CD4-positive, alpha-beta T cell treated with Interleukin-21 for 1 hour (primary cell): ENCODE data around the gene PXYLP1.
"Not testable (repeated sequence)": the region's sequence is repeated elsewhere in the genome, so short reads cannot be mapped to it uniquely, and the experiment has no call there.

Source experiments
- DNase-seq: peaks from one replicate; pipeline ENCODE4 v3.0.0-alpha.2; 2020

Gene PXYLP1

DNA sequence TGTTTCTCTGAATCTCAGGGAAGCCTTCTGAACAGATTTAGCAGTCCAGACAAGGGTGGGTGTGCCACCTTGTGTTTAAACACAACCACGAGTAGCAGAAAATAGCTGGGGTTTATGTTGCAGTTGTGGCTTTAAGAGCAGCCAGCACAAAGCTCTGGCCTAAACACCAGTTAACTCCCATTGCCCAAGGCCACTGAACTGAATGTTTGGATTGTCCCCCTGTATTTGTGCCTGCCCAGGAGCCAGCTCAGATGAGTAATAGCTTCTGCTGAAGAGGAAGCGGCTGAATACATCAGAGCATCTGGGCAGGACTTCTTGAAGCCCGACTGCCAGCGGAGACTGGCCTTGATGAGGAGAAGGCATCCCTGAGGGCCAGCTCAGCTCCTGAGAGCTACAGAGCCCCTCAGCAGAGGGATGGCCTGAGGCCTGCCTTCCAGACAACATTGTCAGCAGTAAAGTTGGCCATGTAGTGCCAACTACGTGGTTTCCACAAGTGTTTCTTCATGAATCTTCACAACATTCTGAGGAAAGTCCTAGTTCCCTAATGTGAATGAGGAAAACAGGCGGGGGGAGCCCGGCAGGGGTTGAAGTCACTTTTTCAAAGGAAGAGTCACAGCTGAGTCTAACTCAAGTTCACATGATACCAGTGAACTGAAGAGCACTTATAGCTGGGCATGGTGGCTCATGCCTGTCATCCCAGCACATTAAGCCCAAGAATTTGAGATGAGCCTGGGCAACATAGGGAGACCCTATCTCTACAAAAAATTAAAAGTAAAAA lies 70.9 kb downstream of the PXYLP1 start:
- no peak for DNase-seq

DNA sequence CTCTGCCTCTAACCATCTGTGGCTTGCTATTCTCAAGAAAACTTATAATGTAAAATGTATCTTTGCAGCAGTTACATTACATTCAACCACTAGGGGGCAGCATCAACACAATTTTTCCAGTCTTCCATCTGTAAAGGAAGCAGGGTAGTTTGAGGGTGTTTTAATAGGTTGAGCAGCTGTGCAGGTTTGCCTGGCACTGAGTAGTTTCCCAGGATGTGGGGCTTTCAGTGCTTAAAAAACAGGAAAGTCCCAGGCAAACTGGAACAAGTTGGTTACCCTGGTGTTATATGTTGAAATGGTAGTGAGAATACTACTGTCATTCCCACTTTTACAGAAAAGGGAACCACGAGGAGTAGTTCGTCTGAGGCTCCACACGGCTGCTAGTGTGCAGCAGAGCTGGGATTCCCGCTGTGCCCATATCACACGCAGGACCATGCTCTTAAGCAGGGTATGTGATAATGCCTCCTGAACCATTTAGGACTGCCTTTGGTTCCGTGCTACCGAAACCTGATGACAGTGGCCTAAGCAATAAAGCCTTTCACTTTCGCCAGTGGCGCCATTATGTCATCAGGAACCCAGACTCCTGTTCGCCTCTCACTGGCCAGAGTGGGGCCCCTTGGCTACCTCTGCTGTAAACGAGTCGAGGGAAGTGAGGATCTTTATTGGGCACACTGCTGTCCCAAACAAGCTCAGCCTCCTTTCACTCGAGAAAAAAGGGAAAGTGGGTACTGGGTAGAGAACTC lies 72.0 kb downstream of the PXYLP1 start:
- peak; percentile 84 for DNase-seq

DNA sequence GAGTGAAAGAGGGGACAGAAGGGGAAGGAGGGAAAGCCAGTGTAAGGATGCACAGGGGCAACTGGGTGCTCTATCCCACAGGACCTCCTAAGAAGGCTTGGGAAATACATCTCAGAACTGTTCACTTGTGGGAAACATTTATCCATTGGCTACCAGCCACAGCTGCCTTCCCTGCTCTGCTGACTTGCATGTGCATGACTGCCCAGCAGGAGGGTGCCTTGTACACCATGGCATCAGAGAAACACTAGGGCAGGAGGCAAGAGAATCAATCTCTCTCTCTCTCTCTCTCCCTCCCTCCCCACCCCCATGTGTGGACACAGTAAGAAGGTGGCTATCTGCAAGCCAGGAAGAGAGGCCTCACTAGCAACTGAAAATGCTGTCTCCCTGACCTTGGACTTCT lies 73.8 kb downstream of the PXYLP1 start:
- no peak for DNase-seq

DNA sequence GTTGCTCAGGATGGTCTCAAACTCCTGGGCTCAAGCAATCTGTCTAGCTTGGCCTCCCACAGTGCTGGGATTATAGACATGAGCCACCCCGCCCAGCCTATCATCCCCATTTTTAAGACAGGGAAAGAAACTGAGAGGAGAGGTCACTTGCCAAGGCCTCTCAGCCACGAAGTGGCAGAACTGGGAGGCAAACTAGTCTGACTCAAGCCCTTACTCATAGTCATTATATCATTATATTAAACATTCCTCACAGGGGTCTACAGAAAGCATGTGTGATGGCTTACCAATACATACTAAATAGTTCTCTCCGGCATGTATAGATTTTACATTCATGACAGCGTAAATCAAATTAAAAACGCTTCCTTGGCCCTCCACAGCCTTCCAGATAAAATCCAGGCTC lies 74.7 kb downstream of the PXYLP1 start:
- no peak for DNase-seq

DNA sequence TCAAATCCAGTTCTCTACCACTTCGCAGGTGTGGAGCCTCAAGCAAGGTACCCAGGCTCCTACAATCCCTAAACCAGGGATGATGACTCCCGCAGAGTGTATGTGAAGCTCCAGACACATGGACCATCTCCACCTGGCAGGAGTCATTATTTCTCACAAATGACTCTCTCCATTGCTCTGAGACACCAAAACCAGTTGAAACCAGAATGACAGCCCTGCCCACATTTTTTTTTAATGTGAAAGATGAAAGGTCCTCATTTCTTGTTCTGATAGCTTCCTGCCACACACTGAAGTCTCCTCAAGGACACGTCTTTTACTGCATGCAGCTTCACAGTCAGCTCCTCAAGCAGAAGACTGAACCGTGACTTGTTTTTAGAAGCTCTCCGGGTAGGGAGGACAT lies 75.3 kb downstream of the PXYLP1 start:
- DNase-seq = peak; percentile 72

DNA sequence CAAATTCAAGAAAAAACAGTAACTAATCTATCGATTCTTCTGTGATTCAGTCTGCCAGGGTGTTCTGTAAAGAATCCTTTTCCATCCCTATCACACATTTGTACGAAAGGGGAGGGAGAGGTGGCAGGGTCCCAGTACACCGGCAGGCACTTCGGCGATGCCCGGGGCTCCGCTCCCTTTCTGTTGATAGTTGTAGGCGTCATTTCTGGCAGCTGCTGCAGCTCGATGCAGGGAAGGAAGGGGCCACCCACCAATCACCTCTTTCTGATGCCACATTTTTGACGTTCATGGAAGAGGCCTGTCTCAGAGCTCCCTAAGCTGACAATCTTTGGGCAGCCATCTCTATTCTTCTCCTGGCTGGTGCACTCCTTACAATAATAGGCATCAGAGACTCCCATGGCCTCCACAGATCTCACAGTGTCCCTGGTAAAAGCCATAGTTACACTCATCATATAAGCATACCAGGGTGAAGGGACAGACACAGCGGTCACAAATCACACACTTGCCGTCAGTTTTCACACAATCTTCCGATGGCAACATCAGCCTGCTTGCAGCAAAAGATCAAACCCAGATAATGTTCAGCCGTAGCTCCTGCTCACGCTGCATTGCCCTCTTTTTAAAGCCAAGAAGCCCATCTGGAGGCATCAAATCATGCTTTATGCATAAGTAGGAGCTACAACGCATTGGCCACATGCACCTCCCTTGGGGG lies 75.9 kb downstream of the PXYLP1 start:
- DNase-seq = peak; percentile 31

DNA sequence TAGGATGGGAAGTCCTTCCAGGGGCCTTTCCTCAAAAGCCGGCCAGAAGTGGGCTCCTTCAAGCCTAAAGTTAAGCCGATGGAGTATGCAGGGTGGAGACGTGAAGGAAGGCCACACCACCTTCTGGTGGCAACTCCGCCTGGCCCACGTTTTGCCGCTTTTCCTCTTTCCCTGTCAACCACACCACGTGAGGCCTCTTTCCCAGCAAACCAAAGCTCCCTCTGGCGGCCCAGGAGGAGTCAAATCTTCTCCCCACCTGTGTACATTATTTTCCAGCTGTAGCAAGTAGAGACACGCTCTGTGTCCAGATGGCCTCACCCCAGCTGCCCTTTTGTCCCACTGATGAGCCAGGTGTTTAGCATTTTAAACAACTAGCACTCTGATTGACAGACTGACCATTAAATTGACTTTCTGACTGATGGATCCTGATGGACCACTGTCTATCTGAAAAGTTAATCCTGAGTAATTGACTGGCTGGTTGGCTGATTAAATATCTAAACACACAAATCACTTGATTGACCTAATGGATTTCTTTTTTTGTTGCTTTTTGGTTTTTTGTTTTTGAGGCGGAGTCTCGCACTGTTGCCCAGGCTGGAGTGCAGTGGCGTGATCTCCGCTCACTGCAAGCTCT lies 77.1 kb downstream of the PXYLP1 start:
- no peak for DNase-seq

DNA sequence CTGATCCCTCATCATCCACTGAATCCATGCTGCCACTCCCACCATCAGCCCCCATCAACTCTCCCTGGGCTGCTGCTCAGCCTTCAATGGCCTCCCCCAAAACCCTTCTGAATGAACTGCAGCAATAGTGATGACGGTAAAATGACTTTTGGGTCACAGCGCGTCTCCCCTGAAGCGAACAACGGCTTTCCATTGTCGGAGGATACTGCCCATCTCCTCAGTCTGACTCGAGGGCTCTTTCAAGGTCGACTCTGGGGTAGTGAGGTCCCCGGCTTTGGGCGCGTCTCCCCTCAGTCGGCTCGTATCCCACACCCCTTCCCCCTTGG lies 79.5 kb downstream of the PXYLP1 start:
- no peak for DNase-seq

DNA sequence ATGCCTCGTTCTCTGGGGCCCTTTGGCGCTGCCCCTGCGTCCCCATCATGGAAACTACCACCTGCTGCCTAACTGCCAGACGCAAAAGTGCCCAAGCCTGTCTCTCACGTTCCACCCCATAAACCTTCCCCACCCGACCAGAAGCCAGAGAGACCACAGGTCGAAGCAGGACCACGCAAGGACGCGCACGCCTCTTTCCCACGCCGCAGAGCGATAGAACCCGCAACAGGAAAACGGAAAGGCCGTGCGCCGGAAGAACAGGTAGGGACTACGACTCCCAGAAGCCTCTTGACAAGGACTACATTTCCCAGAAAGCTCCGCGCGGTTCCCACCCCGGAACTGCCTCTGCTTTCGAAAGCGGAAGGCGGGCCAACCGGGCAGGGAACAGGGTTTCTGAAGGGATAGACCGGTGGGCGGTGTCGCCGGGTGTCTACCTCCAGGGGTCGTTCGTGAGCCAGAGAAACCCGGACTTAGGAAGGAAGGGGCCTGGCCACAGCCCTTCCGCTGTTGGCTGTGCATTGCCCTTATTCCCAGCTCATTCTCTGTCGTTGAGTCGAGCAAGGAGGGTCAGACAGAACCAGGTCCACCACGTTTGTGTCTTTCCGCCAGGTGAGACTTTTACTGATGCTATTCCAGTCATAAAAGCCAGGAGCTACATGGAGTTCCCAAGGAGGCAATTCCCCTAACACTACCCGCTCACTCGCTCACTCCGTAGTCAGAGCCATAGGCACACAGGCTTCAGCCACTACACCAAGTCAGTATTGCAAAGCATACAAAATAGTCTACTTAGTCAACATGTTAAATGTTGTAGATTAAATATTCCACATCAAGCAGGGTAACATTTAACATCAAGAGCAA lies 80.1 kb downstream of the PXYLP1 start:
- peak; percentile 98 for DNase-seq

DNA sequence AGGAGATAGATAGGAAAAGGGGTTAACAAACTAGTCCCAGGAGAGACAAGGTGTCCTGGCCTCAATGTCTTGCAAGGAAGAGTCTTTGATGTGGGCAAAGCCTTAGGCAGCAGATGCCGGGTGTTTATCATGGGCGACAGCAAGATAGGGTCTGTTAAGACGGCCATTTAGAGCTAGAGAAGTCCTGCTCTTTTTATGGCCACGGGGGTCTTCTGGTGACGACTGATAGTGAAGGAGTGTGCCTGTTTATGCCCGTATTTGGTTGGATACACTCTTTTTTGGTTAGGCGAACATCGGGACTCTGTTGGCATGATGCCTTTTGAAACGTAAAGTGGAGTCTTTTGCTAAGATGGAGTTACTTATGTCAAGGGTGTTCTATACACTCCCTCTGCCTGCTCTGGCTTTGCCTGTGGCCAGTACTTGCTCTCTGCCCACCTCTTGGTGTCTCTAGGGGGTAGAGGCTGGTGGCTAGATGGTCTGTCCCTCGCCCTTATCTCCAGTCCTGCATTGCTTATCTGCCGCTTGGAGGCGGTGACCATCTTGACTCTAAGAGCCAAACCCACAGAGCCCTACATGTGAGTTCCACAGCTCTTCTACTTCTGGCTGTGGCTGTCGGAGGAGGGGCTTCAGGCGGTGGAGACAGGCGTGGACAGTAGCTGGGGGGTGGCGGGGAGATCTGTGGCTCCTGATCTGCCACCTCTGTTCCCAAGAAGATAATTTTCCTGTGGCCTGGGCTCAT lies 80.9 kb downstream of the PXYLP1 start:
- DNase-seq = no peak

DNA sequence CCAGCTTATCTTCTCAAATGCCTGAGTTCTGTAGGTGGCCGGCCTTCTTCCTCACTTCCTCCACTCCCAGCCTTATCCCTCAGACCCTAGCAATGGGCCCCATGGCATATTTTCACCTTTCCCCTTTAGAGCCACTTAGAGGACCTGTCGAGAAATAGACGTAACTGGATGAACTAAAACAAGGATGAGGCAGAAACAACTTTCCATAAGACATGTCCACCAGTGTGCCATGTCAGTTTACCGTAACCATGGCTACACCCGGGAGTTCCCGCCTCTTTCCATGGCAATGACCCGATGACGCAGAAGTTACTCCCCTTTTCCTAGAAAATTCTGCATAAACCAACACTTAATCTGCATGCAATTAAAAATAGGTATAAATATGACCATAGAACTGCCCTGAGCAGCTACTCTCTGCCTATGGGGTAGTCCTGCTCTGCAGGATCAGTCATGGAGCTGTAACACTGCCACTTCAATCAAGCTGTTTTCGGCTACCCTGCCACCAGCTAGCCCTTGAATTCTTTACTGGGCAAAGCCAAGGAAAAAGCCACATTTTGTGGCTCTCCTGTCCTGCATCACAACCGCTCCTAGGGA lies 81.6 kb downstream of the PXYLP1 start:
- DNase-seq = no peak

DNA sequence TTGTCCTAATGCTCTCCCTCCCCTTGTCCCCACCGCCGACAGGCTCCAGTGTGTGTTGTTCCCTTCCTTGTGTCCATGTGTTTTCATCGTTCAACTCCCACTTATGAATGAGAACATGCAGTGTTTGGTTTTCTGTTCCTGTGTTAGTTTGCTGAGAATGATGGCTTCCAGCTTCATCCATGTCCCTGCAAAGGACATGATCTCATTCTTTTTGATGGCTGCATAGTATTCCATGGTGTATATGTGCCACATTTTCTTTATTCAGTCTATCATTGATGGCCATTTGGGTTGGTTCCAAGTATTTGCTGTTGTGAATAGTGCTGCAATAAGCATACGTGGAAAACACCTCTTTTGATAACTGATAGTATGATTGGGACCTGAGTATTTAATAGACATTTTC lies 82.8 kb downstream of the PXYLP1 start:
- not testable (repeated sequence) for DNase-seq

DNA sequence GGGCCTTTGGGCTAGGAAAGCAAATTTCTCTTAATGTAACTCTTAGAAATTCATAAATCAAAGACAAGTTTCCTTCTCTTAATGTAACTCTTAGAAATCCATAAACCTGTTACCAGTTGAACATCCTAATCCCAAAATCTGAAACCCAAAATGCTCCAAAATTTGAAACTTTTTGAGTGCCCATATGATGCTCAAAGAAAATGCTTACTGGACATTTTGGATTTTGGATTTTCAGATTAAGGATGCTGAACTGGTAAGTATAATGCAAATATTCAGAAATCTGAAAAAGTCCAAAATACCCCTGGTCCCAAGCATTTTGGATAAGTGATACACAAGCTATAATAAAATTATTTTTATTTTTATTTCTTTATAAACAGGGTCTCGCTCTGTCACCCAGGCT lies 85.2 kb downstream of the PXYLP1 start:
- no peak for DNase-seq

DNA sequence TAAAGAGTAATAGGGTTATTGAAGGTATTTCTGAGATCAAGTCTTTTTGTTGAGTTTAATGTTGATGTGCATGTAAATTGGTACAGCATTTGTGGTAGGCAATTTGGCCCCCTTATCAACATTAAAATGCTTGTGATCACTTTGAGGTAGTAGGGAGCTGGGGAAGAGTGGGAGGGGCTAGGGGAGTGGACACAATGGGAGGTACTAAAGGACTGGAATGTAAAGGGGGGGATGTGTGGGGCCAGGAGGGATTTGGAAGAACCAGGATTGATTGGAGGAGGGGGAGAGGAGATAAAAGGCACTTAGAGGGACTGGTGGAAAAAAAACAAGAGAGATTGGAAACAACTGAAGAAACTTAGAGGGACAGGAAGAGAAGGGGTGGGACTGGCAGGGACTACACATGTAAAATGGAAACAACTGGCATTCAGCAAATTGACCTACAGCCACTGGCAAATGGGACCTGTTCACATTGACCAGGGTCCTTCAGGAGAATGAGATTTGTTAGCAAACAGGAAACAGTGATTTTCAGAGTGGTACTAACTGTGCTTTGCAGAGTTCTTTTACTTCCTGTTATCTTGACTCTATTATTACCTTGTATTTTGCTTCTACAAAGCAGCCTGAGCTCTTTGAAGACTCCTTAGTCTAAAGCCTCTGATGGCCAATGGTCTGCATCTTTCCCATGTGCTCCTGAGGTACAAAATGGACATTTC lies 88.9 kb downstream of the PXYLP1 start:
- DNase-seq = no peak

DNA sequence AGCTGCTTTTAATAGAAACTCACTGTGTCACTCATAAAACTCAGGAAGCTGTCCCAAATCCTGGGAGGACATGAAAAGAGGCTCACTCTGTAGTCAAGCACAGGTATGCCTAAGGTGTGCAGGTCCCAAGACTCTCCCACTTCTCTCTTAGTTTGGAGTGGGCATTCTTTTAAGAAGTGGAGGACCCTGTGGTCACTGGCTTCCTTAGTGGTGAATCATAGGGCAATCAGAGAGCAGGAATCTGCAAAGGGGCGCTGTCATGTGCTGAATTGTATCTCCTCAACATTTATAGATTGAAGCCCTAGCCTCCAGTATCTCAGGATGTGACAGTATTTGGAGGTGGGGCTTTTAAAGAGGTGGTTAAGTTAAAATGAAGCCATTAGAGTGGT lies 89.5 kb downstream of the PXYLP1 start:
- DNase-seq = no peak

DNA sequence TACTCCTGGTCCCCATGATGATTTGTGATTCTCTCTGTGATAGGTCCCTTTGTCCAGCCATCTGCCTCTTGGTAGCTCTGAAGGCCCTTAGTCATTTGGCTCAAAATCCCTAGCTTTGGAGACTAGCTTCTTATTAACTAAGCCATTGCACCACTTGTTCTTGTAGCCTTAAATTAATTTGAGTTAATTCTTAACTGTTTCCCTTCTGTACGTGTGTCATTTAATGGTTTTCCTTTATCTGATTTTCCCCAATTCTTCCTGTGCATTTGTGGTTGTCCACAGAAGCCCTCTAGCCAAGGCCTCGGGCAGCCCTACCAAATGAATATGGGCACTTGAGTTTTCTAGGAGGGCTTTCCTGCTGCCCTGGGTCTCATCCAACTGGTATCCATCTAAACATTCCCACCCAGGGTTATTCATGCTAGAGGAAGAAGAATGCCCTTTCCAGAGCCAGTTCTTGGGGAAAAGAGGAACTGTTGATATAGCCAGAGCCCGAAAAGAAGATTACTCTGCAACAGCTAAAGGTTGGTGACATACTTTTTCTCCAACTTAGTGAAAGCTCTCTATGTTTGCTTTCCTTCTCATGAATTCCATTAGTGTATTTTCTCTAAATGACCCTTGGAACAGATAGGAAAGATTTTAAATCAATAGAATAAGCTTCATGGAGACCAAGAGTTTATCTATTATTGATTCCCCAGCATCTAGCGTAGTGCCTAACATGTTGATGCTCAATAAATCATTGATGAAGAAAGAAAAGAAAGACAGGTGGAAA lies 92.5 kb downstream of the PXYLP1 start:
- DNase-seq = no peak

DNA sequence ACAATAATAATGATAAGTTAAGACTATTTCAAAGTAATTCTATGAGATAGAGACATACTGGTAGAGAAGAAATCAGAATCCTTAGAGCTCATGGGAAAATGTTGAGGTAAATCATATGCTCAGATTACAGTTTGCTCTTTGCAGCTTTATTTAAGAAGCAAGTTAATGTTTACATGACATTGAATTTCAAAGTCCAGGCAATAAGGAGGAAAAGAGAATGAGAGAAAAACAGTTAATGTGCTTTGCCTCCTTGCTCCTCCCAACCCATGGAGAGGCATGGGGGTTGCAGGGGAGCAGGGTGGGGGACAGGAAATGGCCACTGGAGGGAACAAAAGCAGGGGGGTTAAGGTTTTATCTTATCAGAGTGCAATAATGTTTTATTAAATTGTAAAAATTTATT lies 94.5 kb downstream of the PXYLP1 start:
- DNase-seq = no peak

DNA sequence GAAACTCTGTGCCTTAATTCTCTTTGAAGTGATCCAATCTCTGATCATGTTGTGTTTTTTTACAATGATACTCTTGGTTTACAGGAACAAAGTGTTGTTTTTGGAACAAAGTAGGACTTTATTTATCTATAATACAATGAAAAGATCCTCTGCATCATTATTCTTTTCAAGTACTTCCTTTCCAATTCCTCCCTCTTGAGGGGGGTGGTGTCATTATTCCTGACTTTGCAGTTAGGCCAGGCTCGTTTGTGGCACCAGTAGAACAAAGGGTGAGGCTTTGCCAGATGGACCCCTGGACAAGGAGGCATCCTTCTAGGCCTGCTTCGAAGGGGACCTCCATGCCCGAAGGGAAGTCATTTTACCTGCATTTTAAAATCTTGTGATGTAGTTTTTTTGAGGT lies 95.0 kb downstream of the PXYLP1 start:
- no peak for DNase-seq

DNA sequence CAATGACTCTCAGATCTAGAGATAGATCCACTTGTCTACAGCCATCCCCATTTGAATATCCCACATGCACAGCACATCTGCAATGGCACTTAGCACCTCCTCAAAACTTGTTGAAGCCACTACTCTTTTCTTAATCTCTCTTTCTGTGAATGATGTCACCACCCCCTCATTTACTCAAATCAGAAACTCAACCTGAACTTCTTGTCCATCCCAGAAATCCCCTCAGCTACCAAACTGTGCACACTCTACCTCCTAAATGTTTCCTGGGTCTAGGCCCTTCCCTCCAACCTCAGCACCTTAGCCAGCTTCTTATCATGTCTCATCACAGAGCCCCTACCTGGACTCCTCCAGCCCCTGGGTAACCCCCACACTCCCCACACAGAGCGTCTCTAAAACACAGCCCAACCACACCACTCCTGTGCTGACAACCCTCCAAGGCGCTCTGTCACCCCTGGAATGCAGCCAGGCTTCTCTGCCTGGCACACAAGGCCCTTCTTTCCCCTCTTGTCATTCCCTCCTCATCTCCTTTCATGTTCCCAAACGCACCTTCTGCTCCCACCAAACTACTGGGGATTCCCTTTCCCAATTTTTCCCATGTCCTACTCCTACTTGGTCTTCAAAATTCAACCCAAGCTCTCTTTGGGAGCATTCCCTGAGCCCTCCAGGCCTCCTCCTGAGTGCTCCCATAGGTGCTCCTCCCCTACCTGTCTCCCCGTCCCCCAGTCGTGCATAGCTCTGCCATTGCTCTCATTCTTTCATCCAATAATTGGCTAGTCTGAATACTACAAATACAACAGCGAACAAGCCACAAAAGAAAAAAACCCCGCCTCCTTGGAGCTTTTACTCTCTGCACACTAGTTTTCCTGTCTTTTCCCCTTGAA lies 96.9 kb downstream of the PXYLP1 start:
- no peak for DNase-seq
